ENCODE data around the gene KIF2B.

- no peak for TF ChIP-seq CTCF (IDR thresholded peaks at IDR 0.05)
- no peak for TF ChIP-seq POLR2A (IDR thresholded peaks at IDR 0.05)
- TF ChIP-seq EP300 (IDR thresholded peaks at IDR 0.05) = no peak
Measured at GRCh38 chr17:53822764-53823163, at the start of gene KIF2B.
